ENCODE measurements around the gene CFAP73.
"Not testable (repeated sequence)": the region's sequence is repeated elsewhere in the genome, so short reads cannot be mapped to it uniquely, and the experiment has no call there.

The CFAP73 gene

DNA sequence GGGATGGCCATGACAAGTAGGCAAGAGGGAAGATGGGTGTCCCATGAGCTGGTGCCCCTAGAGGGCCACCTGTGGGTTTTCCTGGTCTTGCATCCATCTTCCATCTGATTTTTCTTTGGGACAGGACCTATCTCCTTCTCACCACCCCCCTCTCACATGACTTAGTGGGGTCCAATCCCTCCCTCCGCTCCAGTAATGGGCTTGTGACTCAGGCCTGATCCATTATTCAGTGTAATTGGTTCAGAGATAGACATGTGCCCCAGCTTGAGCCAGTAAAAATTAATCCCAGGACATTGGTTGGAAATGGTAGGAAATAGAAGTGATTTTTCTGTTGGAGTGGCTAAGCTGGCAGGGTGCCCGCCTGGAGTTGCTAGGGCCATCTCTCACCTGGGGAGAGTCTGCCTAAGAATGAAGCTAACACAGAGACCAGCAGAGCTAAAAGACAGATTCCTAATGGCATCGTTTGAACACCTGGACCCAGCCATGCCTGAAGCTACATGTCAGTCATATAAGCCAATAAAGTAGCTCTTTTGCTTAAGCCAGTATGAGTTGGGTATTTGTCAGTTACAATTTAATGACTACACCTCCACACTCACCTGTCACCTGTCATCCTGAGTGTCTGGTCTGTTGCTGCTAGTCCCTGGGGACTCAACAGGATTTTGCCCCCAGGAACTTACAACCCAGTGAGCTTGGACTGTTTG lies 28.7 kb upstream of the CFAP73 start:
- no peak for DNase-seq

- no peak for DNase-seq
Observed at GRCh38 chr12:113127791-113128199, 21.7 kb upstream of the CFAP73 start.

DNA sequence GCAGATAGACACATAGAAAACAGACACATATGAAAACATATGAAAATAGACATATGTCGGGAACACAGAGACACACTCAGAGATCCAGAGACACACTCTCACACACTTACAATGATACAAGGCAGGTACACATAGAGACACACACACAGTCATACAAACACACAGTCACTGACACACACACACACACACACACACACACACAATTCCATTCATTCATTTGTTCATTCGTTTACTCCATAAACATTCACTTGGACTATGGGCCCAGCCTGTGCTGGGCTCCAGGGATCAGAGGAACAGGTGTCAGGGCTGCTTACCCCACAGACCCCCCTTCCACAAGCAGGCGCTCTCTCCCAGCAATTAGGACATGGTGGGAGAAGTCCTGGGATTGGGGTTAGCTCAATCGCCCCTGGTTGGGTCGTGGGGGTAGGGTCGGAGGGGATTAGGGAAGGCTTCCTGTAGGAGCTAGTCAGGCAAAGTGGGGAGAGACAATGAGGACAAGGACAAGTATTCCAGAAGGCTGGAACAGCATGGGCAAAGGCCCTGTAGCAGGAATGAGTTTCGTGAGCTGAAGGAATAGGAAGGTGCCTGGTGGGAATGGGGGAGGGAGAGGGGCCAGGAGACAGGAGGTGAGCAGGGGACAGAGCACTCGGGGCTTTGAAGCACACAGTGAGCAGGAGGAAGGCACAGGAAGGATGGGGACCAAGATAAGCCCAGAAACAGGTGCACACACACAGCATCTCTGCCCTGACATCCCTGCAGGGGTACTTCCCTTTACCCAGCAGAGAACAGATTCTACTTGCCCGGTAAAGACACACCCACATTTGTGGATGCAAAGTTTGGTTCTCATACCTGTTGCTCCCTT lies 20.5 kb upstream of the CFAP73 start:
- no peak for DNase-seq

DNA sequence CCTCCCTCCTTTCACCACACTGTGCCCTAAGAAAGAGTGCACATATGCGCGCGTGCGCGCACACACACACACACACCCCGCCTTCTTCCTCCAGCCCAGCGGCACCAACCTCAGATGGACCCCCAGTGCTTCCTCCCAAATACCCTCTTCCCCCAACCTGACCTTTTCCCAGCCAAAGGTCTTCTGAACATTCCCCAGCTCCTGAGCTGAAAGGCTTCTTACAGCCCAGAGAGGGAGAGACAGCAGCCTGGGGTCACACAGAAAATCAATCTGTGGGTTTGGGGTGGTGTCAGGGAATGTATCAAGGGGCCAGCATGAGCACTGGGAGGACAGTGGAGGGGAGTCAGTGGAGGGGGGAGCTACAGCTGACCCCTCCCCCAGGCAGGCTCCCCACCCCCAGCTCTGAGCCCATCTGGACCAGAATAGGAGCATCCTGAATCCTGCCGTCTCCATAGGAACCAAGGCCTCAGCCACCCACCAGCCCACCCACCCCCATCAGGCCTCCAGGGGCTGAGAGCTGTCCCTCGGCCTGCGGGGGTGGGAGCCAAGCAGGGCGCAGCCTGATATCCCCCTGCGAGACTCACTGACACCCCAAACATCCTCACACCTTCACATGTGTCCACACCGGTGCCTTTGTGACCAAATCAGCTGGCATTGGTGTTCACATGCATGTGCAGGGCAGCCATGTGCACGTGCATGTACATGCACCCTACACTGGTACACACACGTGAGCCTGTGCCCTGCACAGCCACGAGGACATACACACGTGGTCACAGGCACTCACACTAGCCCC lies 19.7 kb upstream of the CFAP73 start:
- no peak for DNase-seq

DNA sequence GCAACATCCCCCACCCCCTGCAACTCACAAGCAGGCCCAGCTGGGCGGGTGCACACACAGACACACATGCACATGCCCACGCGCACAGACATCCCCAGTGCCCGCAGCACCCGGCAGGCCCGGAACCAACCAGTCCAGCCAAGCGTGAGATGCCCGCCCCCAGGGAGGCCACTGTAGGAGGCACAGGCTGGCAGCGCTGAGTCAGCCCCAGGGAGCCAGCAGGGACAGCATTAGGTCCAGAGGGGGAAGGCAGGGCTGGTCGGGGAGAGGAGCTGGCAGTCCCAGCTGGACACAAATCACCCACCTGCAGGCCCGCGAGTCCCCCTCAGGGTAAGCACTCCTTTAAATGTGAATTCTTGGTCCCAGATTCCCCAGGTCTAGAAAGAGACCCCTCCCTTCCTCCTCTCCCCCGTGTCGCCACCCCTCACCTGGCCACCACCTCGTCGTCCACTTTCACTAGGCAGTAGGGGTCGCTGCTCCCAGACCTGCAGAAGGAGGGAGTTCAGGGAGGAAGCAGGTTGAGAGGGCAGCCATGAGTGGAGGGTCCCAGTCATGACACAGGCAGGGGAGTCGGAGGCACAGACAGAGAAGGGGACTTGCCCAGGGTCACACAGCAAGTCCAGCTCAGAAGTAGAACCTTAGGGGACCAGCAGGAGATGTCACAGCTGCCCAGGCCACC lies 18.9 kb upstream of the CFAP73 start:
- DNase-seq, result no peak

DNA sequence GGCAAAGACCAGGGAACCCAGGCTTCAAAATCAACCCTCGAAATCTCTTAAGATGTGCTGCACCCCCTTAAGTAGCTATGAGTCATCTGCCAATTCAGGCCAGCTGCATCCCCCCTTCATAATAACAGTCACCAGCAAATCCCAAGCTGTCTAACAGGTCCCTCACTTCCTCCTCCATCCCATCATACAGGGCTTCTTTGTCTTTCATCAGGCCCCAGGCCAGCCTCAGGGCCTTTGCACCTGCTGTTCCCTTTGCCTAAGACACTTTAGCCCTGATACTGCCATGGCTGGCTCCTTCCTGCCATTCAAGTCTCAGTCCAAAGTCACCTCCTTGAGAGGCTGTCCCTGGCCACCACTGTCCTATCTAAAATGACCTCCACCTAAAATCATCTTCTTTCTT lies 18.0 kb upstream of the CFAP73 start:
- no peak for DNase-seq

DNA sequence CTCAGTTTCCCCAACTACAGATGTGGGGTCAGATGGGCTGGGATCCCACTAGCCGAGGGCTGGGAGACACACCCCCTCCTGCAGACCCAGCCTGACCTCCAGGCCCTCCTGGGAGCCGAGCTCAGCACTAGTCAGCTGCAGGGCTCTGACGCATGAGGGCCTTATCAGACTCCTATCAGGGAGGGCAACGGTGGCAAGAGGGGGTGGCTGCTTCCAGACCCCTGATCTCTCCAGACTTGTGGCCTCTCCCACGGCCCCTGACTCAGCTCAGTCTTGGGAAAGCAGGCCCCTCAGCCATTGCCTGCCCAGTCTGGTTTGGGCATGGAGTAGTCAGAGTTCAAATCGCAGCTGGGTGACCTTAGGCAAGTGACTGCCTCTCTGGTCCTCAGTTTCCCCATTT lies 16.5 kb upstream of the CFAP73 start:
- DNase-seq, result no peak

DNA sequence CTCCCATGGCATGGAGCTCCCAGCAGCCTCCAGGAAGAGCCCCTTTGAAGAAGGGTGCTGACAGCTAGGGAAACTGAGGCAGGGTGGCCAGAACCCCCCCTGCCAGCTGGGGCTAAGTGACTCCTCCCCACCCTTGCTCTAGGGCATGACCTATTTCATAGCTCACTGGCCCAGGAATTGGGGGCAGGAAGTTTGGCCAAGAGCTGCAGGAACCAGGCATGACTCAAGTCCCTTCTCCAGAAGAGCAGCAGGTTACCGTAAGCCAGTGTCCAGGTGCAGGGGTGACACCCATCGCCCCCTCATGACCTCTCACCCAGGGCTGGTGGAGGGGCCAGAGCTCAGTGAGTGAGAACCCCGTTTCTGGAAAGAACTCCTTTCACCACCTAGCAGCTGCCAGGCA lies 15.9 kb upstream of the CFAP73 start:
- no peak for DNase-seq

DNA sequence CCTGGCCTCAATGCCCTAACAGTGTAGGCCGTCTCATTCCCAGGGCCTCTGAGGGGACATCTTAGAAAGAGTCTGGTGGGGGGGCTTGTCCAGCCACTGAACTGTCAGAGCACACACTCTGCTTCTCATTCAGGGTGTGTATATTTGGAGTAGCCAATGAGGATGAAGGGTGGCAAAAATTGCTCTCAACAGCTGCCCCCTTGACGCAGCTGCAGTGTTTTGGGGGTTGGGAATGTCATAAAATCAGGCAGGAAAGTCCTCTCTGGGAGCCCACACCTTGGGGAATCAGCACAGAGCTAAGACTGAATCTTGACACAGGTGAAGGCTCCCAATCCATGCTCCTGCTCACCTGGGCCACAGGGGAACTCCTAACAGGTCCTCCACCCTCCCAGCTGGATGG lies 15.5 kb upstream of the CFAP73 start:
- no peak for DNase-seq

- no peak for DNase-seq
Observed at GRCh38 chr12:113134521-113134951, 15.0 kb upstream of the CFAP73 start.

GRCh38 chr12:113135178-113136127 lies 14.1 kb upstream of the CFAP73 start, which contains the start of gene RASAL1:
TSS of gene RASAL1 (minus strand) at chr12:113135761. CDS start at chr12:113135462, 299 bp downstream.
- peak; percentile 60 for DNase-seq

DNA sequence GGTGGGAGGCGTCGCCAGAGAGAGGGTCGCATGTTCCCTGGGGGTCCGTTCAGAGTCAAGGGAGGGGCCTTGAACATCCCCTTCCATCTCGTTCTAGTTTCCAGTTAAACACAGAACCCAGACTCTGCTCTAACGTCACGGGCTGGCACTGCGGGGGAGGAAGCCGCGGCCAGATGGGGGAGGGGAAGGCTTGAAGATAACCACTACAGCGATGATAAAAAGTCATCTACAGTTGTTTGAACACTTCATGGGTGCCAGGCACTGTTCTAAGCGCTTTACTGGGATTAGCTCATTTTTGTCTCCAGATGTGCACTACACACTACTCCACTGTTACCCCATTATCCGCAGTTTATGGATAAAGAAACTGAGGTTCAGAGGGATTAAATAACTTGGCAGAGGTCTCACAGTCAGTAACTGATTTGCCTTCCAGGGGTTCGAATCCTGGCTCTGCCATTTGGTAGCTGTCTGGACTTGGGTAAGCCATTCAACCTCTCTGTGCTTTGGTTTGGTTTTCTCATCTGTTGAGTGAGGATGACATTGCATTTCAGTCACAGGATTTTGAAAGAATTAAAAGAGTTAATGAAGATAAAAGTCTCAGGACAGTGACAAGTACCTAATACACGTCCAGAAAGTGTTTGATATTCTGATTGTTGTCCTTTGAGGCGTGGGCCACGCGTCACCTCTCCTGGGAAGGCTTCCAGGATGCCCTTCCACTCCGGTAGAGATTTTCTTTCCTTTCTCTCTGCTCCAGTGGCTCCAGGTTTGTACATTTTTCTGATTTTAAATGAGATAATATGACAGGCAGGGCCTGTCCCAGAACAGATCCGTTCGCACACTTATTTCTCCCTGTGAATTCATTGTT lies 13.2 kb upstream of the CFAP73 start:
- DNase-seq, result peak; percentile 68

DNA sequence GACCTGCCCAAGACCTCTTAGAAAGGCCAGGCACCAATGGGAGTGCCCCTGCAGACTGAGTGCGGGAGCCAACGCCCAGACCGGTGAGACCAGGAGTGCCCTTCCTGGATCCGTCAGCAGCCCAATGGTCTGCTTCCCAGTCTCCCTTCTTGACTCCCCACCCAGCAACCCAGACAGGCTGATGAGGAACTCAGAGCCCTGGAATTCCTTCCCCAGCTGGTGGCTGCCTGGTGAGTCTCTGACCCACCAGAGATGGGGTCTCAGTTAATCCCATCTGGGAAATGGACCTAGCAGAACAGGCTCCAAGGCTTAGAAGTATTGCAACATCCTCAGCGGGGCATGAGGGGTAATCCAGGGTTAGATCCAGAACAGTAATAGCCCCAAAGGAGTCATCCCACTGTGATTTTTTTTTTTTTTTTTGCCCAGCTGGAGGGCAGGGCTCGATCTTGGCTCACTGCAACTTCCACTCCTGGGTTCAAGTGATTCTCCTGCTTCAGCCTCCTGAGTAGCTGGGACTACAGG lies 12.5 kb upstream of the CFAP73 start:
- no peak for DNase-seq

DNA sequence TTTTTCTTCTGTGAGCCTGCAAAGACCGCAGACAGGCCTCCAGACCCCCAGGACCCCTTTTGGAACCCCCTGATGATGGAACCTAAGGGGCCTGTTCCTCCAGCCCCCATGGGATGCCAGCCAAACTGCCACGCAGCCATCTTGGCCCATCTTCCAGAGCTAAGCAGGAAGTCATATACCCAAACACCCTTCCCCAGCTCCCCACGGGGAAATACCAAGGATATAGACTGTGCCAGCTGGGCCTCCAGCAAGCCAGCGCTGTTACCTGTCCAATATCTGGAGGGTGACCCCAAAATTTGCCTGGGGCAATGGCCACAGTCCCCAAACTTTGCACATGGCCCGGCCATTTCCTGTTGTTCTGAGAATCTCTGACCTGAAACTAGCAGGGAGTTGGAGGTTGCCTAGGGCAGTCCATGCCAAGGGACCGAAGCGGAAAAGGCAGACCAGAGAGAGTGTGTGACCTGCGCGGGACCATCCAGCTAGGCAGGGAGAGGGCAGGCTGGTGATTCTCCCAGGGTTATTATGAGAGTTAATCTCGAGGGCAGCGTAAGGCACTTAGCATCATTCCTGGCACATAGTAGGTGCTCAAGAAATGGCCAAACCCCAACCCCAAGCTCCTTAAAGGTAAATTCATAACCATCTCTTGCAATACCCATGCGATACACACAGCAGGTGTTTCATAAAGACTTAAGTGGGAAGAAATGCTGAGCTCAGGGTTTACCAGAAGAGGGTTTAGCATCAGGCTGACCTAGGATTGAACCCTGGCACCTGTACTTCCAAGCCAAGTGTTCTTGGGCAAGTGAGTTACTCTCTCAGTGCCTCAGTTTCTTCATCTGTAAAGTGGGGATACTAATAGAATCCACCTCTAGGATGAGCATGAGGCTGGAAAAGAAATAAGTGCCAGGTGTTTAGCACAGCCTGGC lies 11.4 kb upstream of the CFAP73 start:
- DNase-seq, result no peak

- no peak for DNase-seq
Observed at GRCh38 chr12:113138826-113139225, 10.7 kb upstream of the CFAP73 start.

- no peak for DNase-seq
Observed at GRCh38 chr12:113140706-113141105, 8.8 kb upstream of the CFAP73 start.

DNA sequence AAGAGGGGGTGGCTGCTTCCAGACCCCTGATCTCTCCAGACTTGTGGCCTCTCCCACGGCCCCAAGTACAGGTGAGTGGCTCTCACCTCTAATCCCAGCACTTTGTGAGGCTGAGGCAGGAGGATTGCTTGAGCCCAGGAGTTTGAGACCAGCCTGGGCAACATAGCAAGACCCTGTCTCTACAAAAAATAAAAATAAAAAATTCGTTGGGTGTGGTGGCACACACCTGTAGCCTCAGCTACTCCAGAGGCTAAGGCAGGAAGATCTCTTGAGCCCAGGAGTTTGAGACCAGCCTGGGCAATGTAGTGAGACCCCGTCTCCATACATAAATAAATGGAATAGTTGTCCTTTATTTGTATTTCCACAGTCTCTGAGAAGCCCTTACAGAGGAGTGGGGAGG lies 7.8 kb upstream of the CFAP73 start:
- not testable (repeated sequence) for DNase-seq

DNA sequence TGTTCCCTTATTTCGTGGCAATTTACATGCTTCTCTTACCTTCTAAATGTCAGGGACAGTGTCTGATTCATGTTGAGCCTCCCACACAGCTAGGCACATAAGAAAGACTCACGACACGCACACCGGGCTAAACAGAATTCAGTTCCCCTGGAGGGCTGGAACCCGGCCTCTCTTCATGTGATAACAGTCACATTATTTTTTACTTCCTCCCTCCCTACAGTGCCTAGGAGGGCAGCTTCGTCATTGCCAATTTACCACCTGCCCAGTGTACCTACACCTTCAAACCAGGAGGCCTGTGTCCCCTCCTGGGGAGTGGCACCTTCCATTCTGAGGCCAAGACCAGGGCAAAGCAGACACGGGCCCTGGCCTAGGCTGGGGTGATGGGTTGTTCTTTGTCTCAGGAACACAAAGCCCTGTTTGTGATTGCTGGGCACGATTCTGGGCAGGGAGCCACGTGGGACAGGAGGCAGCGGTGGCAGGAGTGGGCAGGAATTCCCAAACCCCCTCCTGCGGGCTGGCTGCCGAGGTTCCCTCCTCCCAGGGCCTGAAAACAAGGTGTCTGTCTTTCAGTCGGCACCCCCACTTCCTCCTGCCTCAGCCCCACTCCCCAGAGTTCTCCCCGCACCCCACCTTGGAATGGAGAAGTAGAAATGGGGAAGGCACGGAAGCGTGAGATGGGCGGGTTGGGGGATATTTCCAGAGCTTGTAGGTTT lies 7.2 kb upstream of the CFAP73 start:
- peak; percentile 41 for DNase-seq

All from hematopoietic multipotent progenitor cell treated with erythropoietin and hydrocortisone succinate and interleukin-3 and kit ligand, for 6 days (in vitro differentiated cells).